ENCODE data around the gene B3GNT3. TPM values are rescaled to one million over a fixed set of nuclear protein-coding genes. Genes with fewer than 3 reads are reported as not detected.

Gene B3GNT3
- total RNA-seq, 1 experiment from 2014 or later = 22.2 TPM

DNA sequence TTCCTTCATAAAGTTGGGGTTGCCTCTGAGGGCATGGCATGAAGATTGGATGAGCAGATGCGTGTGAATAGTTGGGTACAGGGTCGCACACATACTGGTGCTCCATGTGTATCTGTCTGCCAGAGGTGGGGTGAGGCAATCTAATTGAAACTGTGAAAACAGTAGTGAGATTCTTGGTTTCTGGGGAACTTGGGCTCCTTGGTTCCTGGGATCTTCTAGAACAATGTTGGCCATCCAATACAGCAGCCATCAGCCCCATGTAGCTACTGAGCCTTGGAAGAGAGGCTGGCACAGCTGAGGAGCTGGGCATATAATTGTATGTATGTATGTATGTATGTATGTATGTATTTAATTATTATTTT lies 43.0 kb upstream of the B3GNT3 start:
- ChIA-PET CTCF (no interaction called here), RAD21 (ENCODE audit: low non-redundant PET in 1 of 2, low total read pairs in 2 of 2, uncharacterized antibody in 2 of 2, unreplicated experiment in 2 of 2) (no interaction called here), POLR2A (no interaction called here)
- no TSS peak for BruUV-seq (replicated peaks)
- Histone ChIP-seq H3K4me2 (ENCODE audit: low read length) (no peak overlapping the region), H3K4me1 (ENCODE audit: control insufficient read depth in 1 of 2, insufficient read depth in 2 of 2, low read length in 2 of 2) (peaks cover 3 to 19% of the 10 kb centered on the region in 2 experiments; a peak in 3 of 4 replicates), H3K79me2 (ENCODE audit: insufficient read depth, low read length) (no peaks in the 10 kb centered on the region), H4K20me1 (ENCODE audit: insufficient read depth) (no peaks in the 10 kb centered on the region), H3K9me3 (ENCODE audit: control insufficient read depth in 1 of 2, insufficient read depth in 1 of 2, low read depth in 1 of 2, low read length in 2 of 2) (no peaks in the 10 kb centered on the region), H3K9ac (ENCODE audit: low read length) (no peak overlapping the region), H2AFZ (ENCODE audit: low read depth, low read length, poor library complexity, severe bottlenecking) (no peak overlapping the region), H3K27me3 (ENCODE audit: insufficient read depth, low read length) (no peaks in the 10 kb centered on the region), H3K4me3 (replicated peaks in 1 of 2; ENCODE audit: low read depth in 1 of 2, low read length in 2 of 2) (no peak overlapping the region), H3K9me2 (ENCODE audit: insufficient read depth) (no peaks in the 10 kb centered on the region), H3K36me3 (ENCODE audit: control insufficient read depth in 1 of 2, insufficient read depth in 2 of 2, low read length in 2 of 2) (no peaks in the 10 kb centered on the region), H3K27ac (ENCODE audit: low read depth, low read length) (no peak overlapping the region)
- no peak for TF ChIP-seq RAD21 (IDR thresholded peaks at IDR 0.05; ENCODE audit: low read depth)
- no peak for DNase-seq (ENCODE audit: low read depth, low spot score)
- no peak for ATAC-seq
- intact Hi-C loops (cut with micrococcal nuclease) = no loop called here

DNA sequence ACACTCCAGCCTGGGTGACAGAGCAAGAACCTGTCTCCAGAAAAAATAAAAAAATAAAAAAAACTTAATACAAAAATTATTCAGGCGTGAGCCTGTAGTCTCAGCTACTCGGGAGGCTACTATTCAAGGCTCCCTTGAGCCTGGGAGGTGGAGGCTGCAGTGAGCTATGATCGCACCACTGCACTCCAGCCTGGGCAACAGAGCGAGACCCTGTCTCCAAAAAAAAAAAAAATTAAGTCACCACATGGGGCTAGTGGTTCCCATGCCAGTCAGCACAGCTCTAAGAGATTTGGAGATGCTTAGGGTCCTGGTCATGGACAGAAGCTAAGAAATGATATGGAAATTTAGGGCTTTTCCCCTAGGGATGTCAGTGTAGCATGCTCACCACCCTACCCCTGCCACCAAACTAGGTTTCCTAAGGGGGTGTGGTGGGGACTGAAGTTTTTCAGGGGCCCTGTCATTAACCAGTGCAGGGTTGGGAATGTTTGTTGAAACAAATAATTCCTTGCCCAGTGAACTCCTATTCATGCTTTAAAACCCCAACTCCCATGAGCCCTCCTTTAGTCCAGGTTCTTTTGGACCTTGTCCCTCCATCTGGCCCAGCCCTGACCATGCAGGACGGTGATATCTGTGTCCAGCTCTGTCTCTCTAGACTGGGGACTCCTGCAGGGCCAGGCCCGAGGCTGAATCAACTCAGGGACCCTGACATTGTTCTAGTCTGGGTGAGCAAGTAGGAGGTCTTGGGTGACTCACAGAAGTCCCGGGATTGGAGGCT lies 41.9 kb upstream of the B3GNT3 start:
- H3K27ac ChIP-seq (ENCODE audit: low read depth, low read length) = no peak overlapping the region
- RAD21 ChIA-PET (ENCODE audit: low non-redundant PET in 1 of 2, low total read pairs in 2 of 2, uncharacterized antibody in 2 of 2, unreplicated experiment in 2 of 2) = no interaction called here

More for the DNA sequence above, 41.9 kb upstream of the B3GNT3 start:
- no TSS peak for BruUV-seq (replicated peaks)
- H3K9me2 ChIP-seq (ENCODE audit: insufficient read depth) = no peaks in the 10 kb centered on the region
- DNase-seq (ENCODE audit: low read depth, low spot score) (no peak), ATAC-seq (no peak)
- no peak overlapping the region for H2AFZ ChIP-seq (ENCODE audit: low read depth, low read length, poor library complexity, severe bottlenecking)
- intact Hi-C loops (cut with micrococcal nuclease) = no loop called here
- H4K20me1 ChIP-seq (ENCODE audit: insufficient read depth) = no peaks in the 10 kb centered on the region
- no peak overlapping the region for H3K9ac ChIP-seq (ENCODE audit: low read length)
- no peaks in the 10 kb centered on the region for H3K36me3 ChIP-seq (ENCODE audit: control insufficient read depth in 1 of 2, insufficient read depth in 2 of 2, low read length in 2 of 2)
- H3K79me2 ChIP-seq (ENCODE audit: insufficient read depth, low read length) = no peaks in the 10 kb centered on the region
- H3K4me3 ChIP-seq (replicated peaks in 1 of 2; ENCODE audit: low read depth in 1 of 2, low read length in 2 of 2) = no peak overlapping the region
- H3K4me1 ChIP-seq (ENCODE audit: control insufficient read depth in 1 of 2, insufficient read depth in 2 of 2, low read length in 2 of 2) = peaks cover 7 to 21% of the 10 kb centered on the region in 2 experiments; a peak in 3 of 4 replicates
- CTCF ChIA-PET = no interaction called here
- no peak for TF ChIP-seq FOSL1 (IDR thresholded peaks at IDR 0.05; ENCODE audit: low read depth)
- TF ChIP-seq ZFX (IDR thresholded peaks at IDR 0.05) = no peak
- no peak for TF ChIP-seq JUND (IDR thresholded peaks at IDR 0.05)
- TF ChIP-seq, protein P1, sequence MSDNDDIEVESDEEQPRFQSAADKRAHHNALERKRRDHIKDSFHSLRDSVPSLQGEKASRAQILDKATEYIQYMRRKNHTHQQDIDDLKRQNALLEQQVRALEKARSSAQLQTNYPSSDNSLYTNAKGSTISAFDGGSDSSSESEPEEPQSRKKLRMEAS (IDR thresholded peaks at IDR 0.05) = no peak
- TF ChIP-seq SRF (IDR thresholded peaks at IDR 0.05; ENCODE audit: low read depth) = no peak
- TF ChIP-seq CBX3 (IDR thresholded peaks at IDR 0.05; ENCODE audit: low read depth) = no peak
- TF ChIP-seq, protein P2, sequence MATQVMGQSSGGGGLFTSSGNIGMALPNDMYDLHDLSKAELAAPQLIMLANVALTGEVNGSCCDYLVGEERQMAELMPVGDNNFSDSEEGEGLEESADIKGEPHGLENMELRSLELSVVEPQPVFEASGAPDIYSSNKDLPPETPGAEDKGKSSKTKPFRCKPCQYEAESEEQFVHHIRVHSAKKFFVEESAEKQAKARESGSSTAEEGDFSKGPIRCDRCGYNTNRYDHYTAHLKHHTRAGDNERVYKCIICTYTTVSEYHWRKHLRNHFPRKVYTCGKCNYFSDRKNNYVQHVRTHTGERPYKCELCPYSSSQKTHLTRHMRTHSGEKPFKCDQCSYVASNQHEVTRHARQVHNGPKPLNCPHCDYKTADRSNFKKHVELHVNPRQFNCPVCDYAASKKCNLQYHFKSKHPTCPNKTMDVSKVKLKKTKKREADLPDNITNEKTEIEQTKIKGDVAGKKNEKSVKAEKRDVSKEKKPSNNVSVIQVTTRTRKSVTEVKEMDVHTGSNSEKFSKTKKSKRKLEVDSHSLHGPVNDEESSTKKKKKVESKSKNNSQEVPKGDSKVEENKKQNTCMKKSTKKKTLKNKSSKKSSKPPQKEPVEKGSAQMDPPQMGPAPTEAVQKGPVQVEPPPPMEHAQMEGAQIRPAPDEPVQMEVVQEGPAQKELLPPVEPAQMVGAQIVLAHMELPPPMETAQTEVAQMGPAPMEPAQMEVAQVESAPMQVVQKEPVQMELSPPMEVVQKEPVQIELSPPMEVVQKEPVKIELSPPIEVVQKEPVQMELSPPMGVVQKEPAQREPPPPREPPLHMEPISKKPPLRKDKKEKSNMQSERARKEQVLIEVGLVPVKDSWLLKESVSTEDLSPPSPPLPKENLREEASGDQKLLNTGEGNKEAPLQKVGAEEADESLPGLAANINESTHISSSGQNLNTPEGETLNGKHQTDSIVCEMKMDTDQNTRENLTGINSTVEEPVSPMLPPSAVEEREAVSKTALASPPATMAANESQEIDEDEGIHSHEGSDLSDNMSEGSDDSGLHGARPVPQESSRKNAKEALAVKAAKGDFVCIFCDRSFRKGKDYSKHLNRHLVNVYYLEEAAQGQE (IDR thresholded peaks at IDR 0.05; ENCODE audit: low read depth) = no peak
- TF ChIP-seq SP1 (IDR thresholded peaks at IDR 0.05; ENCODE audit: low read depth) = no peak
- TF ChIP-seq ZNF274 (IDR thresholded peaks at IDR 0.05; ENCODE audit: low read depth, low read length) = no peak
- TF ChIP-seq EGR1 (IDR thresholded peaks at IDR 0.05; ENCODE audit: low read depth) = no peak
- no peak for TF ChIP-seq YY1 (IDR thresholded peaks at IDR 0.05; ENCODE audit: extremely low read depth, insufficient replicate concordance, low read depth, low read length)
- TF ChIP-seq, protein P3, sequence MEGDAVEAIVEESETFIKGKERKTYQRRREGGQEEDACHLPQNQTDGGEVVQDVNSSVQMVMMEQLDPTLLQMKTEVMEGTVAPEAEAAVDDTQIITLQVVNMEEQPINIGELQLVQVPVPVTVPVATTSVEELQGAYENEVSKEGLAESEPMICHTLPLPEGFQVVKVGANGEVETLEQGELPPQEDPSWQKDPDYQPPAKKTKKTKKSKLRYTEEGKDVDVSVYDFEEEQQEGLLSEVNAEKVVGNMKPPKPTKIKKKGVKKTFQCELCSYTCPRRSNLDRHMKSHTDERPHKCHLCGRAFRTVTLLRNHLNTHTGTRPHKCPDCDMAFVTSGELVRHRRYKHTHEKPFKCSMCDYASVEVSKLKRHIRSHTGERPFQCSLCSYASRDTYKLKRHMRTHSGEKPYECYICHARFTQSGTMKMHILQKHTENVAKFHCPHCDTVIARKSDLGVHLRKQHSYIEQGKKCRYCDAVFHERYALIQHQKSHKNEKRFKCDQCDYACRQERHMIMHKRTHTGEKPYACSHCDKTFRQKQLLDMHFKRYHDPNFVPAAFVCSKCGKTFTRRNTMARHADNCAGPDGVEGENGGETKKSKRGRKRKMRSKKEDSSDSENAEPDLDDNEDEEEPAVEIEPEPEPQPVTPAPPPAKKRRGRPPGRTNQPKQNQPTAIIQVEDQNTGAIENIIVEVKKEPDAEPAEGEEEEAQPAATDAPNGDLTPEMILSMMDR (IDR thresholded peaks at IDR 0.05 in 2 of 3, conservative IDR thresholded peaks at IDR 0.05 in 1 of 3; ENCODE audit: borderline replicate concordance in 1 of 3, insufficient read depth in 1 of 3, low read depth in 2 of 3, low read length in 2 of 3) = no peak
- no peak for TF ChIP-seq ELF1 (IDR thresholded peaks at IDR 0.05; ENCODE audit: borderline replicate concordance, low read depth)
- no peak for TF ChIP-seq POLR2A (IDR thresholded peaks at IDR 0.05; ENCODE audit: borderline replicate concordance, extremely low read depth, insufficient read depth, insufficient read length)
- TF ChIP-seq SIN3A (IDR thresholded peaks at IDR 0.05; ENCODE audit: low read depth) = no peak
- no peaks in the 10 kb centered on the region for H3K9me3 ChIP-seq (ENCODE audit: control insufficient read depth in 1 of 2, insufficient read depth in 1 of 2, low read depth in 1 of 2, low read length in 2 of 2)
- POLR2A ChIA-PET = no interaction called here
- H3K27me3 ChIP-seq (ENCODE audit: insufficient read depth, low read length) = no peaks in the 10 kb centered on the region
- H3K4me2 ChIP-seq (ENCODE audit: low read length) = no peak overlapping the region

Measured in HCT116 (cell line).